SIG-M5 (cell line): Measurements from ENCODE around the gene PARVA.

ENCODE experiments used
- DNase-seq: peaks from one replicate; lab custom pipeline; 2025; lab: John Stamatoyannopoulos, UW

The PARVA gene

GRCh38 chr11:12547953-12548650, 170.7 kb downstream of the PARVA start:
- DNase-seq: no peak

- DNase-seq: no peak
Measured at GRCh38 chr11:12552692-12553091, 175.3 kb downstream of the PARVA start.

GRCh38 chr11:12554122-12554521, 176.8 kb downstream of the PARVA start:
- no peak for DNase-seq

GRCh38 chr11:12556155-12556554, 178.8 kb downstream of the PARVA start:
- no peak for DNase-seq

- no peak for DNase-seq
Measured at GRCh38 chr11:12556788-12557384, 179.5 kb downstream of the PARVA start.

GRCh38 chr11:12559011-12559410, 181.6 kb downstream of the PARVA start:
- no peak for DNase-seq

GRCh38 chr11:12560362-12560761, 183.0 kb downstream of the PARVA start:
- DNase-seq: no peak

GRCh38 chr11:12560861-12561260, 183.5 kb downstream of the PARVA start:
- DNase-seq: no peak

- no peak for DNase-seq
Measured at GRCh38 chr11:12564012-12564411, 186.6 kb downstream of the PARVA start.

GRCh38 chr11:12565406-12565805, 188.0 kb downstream of the PARVA start:
- no peak for DNase-seq

GRCh38 chr11:12567746-12568460, 190.5 kb downstream of the PARVA start:
- DNase-seq: no peak

- no peak for DNase-seq
Measured at GRCh38 chr11:12569499-12570425, 192.4 kb downstream of the PARVA start.

- no peak for DNase-seq
Measured at GRCh38 chr11:12573707-12574485, 196.5 kb downstream of the PARVA start.

- DNase-seq: no peak
Measured at GRCh38 chr11:12577725-12578644, 200.6 kb downstream of the PARVA start.

- DNase-seq: no peak
Measured at GRCh38 chr11:12581416-12581815, 204.0 kb downstream of the PARVA start.

- no peak for DNase-seq
Measured at GRCh38 chr11:12581923-12582322, 204.6 kb downstream of the PARVA start.
